OCI-LY3 (cell line): ENCODE results near the gene PKDREJ.
"Not testable (repeated sequence)": the region's sequence is repeated elsewhere in the genome, so short reads cannot be mapped to it uniquely, and the experiment has no call there.

Source experiments
- H2AFZ ChIP-seq: fragments of 200-600, 300-600 bp; shearing (Covaris generic); 2 replicates; pipeline ENCODE4 v1.6.0; 2014; ENCODE audit warnings: antibody characterized with exemption, low read depth, low read length
- H3K27ac ChIP-seq: fragments of 200-600, 300-600 bp; sonication (generic); 2 replicates; pipeline ENCODE4 v1.5.1; 2014; ENCODE audit warnings: mild to moderate bottlenecking, low read length, moderate library complexity, mixed read lengths
- H3K27me3 ChIP-seq: fragments of 200-600, 300-600 bp; sonication (generic); 2 replicates; pipeline ENCODE4 v1.6.1; 2014; ENCODE audit warnings: low read depth, low read length, mixed read lengths
- H3K36me3 ChIP-seq: fragments of 200-600, 300-600 bp; sonication (generic); replicated peaks from 2 replicates; pipeline ENCODE3; 2014; ENCODE audit warnings: low read depth, low read length, mixed read lengths
- H3K4me1 ChIP-seq: fragments of 300-600, 200-600 bp; sonication (generic); 2 replicates; pipeline ENCODE4 v1.6.1; 2014; ENCODE audit warnings: low read length, mixed read lengths
- H3K4me2 ChIP-seq: fragments of 200-600, 300-600 bp; sonication (generic); 2 replicates; pipeline ENCODE4 v1.6.1; 2014; ENCODE audit warnings: low read length, mixed read lengths
- H3K4me3 ChIP-seq: fragments of 300-600, 200-600 bp; sonication (generic); 2 replicates; pipeline ENCODE4 v1.5.1; 2014; ENCODE audit warnings: antibody characterized with exemption, mild to moderate bottlenecking, low read length, moderate library complexity
- H3K79me2 ChIP-seq: fragments of 300-600, 200-600 bp; shearing (Covaris generic); 2 replicates; pipeline ENCODE4 v1.6.1; 2014; ENCODE audit warnings: mild to moderate bottlenecking, low read length, mixed read lengths
- H3K9ac ChIP-seq: fragments of 300-600, 200-600 bp; shearing (Covaris generic); 2 replicates; pipeline ENCODE4 v1.6.0; 2014; ENCODE audit warnings: mild to moderate bottlenecking, low read length, moderate library complexity
- H3K9me3 ChIP-seq: fragments of 200-600, 300-600 bp; shearing (Covaris generic); 2 replicates; pipeline ENCODE4 v1.6.1; 2014; ENCODE audit warnings: low read length, mixed read lengths; ENCODE audit not compliant: insufficient read depth
- H4K20me1 ChIP-seq: fragments of 200-600, 300-600 bp; sonication (generic); 2 replicates; pipeline ENCODE4 v1.6.1; 2016; ENCODE audit warnings: low read length, mixed read lengths; ENCODE audit not compliant: insufficient read depth
- CTCF ChIP-seq: fragments of 200-600, 300-600 bp; sonication (generic); IDR thresholded peaks from 2 replicates; pipeline ENCODE4 v1.5.1; 2014; ENCODE audit warnings: antibody characterized with exemption, low read length, low read depth
- EZH2phosphoT487 ChIP-seq: fragments of 200-600 bp; shearing (Covaris generic); IDR thresholded peaks from 2 replicates; pipeline ENCODE4 v1.6.1; 2018; ENCODE audit warnings: antibody characterized with exemption, mixed run types, low read depth

Gene PKDREJ

GRCh38 chr22:46267431-46268279 lies 4.5 kb upstream of the PKDREJ start, which contains the start of gene TTC38:
Gene TTC38, plus strand, starts transcription at chr22:46268008. Its CDS starts 32 bp downstream, at chr22:46268040.
- no peaks in the 10 kb centered on the region for H3K36me3 ChIP-seq
- peaks cover 9% of the 10 kb centered on the region for H3K4me1 ChIP-seq
- no peak within 1 kb of the TSS for H3K27ac ChIP-seq
- 0 out of 2 replicates have a peak, but pooled peaks cover 6% of the 10 kb centered on the region for H3K27me3 ChIP-seq
- H3K9me3 ChIP-seq, result no peaks in the 10 kb centered on the region
- H3K4me3 ChIP-seq, result peak within 1 kb of the TSS; percentile 84
- H2AFZ ChIP-seq, result peak within 1 kb of the TSS; percentile 81
- H4K20me1 ChIP-seq, result no peaks in the 10 kb centered on the region
- H3K79me2 ChIP-seq, result no peaks in the 10 kb centered on the region
- peak within 1 kb of the TSS; percentile 66 for H3K4me2 ChIP-seq
- H3K9ac ChIP-seq, result peak within 1 kb of the TSS; percentile 67
- TF ChIP-seq EZH2phosphoT487, result no peak
- TF ChIP-seq CTCF, result no peak

GRCh38 chr22:46265627-46266026 lies 2.5 kb upstream of the PKDREJ start:
- H2AFZ ChIP-seq, H3K4me3 ChIP-seq, H3K9ac ChIP-seq, H3K4me1 ChIP-seq, H3K79me2 ChIP-seq, H4K20me1 ChIP-seq, H3K36me3 ChIP-seq, H3K27ac ChIP-seq, H3K4me2 ChIP-seq, H3K9me3 ChIP-seq: not testable (repeated sequence)
- H3K27me3 ChIP-seq, result peaks cover 18% of the 10 kb centered on the region; the same call in 1 of the 2 replicates

GRCh38 chr22:46264520-46264919 lies 1.4 kb upstream of the PKDREJ start:
- H3K79me2 ChIP-seq, H3K9me3 ChIP-seq, H3K4me3 ChIP-seq, H3K4me1 ChIP-seq, H3K9ac ChIP-seq, H3K36me3 ChIP-seq, H2AFZ ChIP-seq, H3K27ac ChIP-seq, H3K4me2 ChIP-seq, H4K20me1 ChIP-seq: not testable (repeated sequence)
- H3K27me3 ChIP-seq, result peaks cover 25% of the 10 kb centered on the region

- no peak overlapping the region for H3K9ac ChIP-seq
- no peak overlapping the region for H3K4me3 ChIP-seq
- no peaks in the 10 kb centered on the region for H3K36me3 ChIP-seq
- no peak overlapping the region for H3K27ac ChIP-seq
- no peaks in the 10 kb centered on the region for H3K9me3 ChIP-seq
- H3K4me1 ChIP-seq, result peaks cover 4% of the 10 kb centered on the region; the same call in 1 of the 2 replicates
- no peaks in the 10 kb centered on the region for H4K20me1 ChIP-seq
- H3K79me2 ChIP-seq, result no peaks in the 10 kb centered on the region
- H3K4me2 ChIP-seq, result no peak overlapping the region
- H2AFZ ChIP-seq, result no peak overlapping the region
- no peak for TF ChIP-seq CTCF
- H3K27me3 ChIP-seq, result peaks cover 44% of the 10 kb centered on the region
Measured at GRCh38 chr22:46262449-46263215, 511 bp downstream of the PKDREJ start.

- Histone ChIP-seq H3K27me3 (peaks cover 38% of the 10 kb centered on the region), H3K4me2 (no peak overlapping the region), H3K4me3 (no peak overlapping the region), H3K79me2 (no peaks in the 10 kb centered on the region), H3K36me3 (no peaks in the 10 kb centered on the region), H3K9ac (no peak overlapping the region), H3K9me3 (no peaks in the 10 kb centered on the region), H3K4me1 (no peaks in the 10 kb centered on the region), H4K20me1 (no peaks in the 10 kb centered on the region), H2AFZ (no peak overlapping the region), H3K27ac (no peak overlapping the region)
- TF ChIP-seq EZH2phosphoT487, result no peak
- no peak for TF ChIP-seq CTCF
Measured at GRCh38 chr22:46260038-46260437, 3.1 kb downstream of the PKDREJ start.
